HG03342 (cell line): ENCODE data around the gene KRT82.

Experiments
- ATAC-seq: cut with Tn5 transposase; IDR thresholded peaks from one replicate; pipeline ENCODE4 v1.9.1; 2021; ENCODE audit warnings: mild to moderate bottlenecking, moderate library complexity; ENCODE audit not compliant: unreplicated experiment

KRT82 gene

DNA sequence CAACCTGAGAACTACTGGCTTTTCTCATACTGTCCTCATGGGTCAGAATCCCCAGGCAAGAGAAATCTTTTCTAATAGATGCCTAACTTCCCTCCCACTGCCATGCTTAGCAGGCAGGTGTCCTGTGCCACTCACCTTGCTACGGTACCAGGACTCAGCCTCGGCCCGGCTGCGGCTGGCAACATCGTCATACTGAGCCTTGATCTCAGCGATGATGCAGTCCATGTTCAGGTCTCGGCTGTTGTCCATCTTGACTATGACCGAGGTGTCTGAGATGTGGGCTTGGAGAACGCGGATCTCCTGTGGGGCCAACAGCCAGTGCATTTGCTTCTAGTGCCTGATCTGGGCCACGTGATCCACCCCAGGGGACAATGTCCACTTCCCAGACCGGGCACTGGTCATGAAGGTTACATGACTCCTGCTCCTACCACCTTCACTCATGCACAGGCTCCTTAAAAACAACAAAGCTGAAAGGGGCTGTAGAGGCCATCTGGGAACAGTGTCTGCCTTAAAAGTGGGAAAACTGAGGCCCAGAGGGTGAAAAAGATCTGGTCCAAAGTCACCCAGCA lies 42.9 kb downstream of the KRT82 start:
- no peak for ATAC-seq

DNA sequence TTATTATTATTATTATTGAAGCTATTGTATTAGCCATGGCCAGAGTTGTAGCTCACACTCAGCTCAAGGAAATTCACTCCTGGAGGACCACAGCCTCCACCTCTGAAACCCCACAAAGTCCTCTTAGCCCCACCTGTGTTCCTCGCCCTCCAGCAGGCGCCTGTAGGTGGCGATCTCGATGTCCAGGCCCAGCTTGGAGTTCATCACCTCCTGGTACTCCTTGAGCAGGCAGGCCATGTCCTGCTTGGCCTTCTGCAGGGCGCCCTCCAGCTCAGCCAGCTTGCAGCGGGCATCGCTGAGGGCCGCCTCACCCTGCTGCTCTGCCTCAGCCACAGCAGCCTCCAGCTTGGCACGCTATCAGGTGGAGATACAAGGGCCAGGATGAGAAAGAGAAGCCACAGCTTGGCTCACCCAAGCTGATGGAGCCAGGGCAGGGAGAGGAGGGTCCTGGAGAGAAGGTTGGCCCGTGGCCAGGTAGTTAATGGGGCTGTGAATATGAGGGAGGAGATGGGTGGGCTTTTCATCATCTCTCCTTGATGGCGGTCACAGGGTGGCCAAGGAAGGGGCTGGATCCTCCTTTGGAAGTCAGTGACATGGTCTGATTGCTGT lies 43.9 kb downstream of the KRT82 start:
- no peak for ATAC-seq

DNA sequence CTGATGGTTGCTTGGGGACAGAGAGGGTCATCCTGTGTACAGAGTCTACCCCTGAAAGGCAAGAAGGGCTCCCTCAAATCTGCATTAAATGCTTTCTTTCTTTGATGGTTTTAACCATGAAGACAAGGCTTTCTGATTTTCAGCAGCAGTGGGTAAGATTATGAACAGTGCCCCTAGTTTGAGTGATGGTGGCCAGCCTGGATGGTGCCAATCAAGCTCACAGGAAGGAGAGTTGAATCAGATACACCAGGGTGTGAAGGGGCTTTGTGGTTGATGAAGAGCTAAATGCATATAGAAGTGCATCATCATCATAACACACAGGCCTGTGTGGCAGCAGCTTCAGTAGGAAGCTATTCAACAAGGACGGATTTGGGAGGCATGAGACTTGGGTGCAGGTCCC lies 44.6 kb downstream of the KRT82 start:
- no peak for ATAC-seq

DNA sequence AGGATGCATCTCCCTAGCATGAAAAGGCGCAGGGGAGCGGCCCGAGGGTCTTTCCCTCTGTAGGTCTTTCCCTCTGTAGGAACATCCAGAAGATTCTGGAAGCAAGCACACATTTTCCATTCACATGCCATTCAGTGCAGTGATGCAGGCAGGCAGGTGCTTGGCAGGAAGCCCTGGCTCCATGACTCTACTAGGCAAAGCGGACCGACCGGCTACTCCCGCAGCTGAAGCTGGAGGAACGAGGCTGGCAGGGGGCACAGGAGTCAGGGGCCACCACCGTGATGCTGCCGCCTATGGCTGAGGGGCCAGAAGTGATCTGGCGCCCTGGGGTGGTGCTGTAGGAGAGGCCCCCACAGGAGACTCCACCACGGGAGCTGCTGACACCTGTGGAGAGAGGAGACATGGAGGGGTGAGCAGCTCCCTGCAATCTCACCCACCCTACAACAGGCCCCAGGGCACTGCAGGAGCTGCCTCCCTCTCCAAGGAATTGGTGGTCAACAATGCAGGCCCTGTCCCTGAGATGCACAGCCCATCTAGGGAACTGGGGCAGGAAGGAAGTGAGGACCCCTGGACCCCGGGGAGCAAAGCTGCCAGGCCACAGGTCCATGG lies 45.4 kb downstream of the KRT82 start:
- ATAC-seq, result no peak

DNA sequence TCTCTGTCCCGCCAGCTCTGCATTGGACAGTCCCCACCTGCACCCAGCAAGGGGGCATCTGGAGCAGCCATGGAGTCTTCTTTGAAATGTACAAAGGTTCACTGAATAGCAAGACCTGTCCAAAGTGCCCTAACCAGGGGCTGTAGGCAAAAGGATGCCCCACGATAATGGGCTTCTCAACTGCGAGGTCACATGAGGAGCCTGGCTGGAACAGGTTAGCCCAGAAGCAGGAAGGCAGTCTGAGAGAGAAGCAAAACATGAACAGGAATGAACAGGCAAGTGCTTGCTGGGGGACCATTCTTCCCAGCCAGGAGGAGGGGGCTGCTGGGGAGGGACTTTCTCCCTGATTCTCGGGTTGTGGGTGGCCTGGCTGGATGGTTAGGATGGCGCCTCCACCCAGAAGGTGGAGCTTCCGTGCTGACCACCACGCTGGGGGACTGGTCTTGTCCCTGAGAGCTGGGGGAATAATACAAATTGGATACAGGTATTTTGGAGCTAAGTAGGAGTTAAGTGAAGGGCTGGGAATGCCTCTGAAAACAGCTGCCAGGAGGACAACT lies 46.0 kb downstream of the KRT82 start:
- ATAC-seq, result no peak

DNA sequence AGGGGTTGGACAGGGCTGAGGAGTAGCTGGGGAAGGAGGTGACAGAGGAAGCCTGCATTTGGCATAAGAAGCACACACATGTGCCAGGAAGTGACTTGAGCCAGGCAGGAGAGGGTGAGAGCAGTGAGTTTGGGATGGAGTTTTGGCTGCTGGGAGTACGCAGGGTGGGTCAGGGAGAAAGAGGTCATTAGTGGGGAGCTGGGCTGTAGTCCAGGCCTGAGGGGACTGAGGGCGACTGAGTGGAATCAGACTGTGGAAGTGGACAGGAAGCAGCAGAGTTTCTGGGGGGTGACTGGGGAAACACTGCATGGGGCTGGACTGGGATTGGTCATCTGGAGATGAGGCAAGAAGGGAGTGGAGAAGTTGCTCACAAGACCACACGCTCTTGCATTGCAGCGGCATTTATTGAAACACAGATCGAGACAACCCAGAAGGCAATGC lies 46.5 kb downstream of the KRT82 start:
- ATAC-seq, result no peak

DNA sequence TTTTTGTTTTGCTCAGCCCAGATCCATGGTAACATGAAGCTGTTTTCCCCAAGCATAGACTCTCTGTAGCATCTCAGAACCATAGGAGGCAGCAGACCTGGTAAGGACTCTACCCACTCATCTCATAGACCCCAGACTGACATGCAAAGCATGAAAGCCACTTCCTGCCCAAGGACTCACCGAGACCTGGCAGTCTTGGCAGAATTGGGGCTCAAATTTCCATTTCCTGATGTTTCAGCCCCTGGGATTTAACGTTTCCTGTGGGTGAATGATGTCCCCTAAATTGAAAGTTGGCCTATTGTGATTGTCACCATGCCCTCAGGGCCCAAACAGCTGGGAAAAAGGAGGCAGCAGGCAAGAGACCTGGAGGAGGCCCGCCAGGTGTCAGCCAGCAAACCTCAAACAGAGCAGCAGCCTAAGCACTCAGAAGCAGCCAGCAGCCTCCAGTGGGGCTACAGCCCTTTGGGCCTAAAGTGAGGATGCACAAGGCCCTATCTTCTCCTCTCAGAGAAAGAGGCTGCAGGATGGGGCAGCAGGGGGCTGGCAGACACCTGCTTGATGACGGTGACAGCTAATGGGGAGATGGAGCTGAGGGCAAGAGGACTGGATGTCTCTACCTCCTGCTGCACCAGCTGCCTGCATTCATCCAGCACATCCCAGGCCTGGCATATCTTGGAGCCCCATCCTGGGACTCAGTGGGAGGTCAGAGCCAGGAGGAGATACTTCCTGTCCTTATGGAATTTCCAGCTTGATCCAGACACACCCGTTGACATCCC lies 47.4 kb downstream of the KRT82 start:
- peak; percentile 97 for ATAC-seq

DNA sequence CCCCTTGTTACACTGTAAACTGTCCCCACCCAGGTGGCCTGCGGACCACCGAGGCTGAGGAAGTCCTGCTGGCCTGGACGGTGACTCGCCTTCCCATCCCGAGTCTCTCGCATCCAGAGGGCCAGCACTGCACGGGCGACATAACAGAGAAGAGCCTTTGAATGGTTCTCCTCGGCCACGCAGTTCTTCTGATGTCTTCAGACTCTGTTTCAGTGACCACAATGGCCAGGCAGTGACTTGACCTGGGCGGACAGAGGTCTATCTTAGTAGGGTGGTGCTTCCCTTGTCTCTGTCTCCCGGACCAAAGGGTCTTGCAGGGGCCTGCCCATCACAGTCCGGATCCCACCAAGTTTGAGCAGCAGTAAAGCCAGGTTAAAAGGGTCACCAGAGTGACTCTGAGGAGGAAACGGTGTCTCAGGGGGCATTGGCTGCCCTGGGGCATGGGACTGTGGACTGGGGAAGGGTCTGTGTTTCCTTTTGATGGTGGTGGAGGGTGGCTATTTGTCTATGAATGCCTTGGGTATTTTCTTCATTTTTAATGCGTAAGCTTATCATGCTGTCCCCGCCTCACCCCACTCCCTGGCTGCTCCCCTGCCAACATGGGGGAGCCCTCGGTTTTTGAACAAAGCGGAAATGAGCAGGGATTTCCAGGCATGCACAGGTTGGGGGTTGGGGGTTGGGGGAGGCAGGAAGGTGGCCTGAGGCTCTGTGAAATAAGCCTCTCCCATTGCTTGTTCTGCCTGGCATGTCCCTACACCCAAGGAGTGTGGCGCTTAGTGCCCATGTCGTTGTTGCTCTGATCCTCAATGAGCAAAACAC lies 49.2 kb downstream of the KRT82 start:
- no peak for ATAC-seq

DNA sequence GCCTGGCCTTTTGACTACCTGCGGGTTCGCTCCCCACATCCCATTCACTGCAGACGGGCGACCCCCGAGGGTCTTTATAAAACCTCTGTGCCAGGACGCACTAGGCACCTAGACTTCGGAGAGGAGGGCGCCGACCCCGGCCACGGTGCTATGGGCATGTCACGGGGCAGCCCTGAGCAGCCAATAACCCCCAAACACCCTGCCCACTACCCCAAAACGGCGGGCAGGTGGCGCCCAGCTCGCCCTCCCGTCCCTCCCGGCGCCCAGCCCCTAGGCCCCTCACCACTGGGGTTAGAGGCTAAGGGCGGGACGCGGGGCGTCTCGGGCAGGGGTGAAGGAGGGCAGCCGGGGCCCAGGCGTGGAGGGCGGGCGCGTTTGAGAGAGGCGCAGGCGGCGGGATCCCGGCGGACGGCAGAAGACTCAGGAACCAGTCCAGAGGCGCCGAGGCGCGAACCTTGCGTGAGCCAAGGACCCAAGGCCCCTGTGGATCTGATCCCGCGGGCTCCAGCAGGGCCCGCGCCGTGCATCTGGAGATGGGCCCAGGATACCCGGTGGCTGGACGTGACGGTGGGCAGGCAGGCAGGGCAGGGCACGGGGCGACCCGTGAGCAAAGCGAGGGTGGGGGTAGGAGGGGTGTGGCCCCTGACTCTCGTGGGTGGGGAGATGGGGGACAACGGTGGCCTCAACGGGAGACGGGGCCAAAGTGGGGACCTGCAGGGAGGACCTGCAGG lies 49.9 kb downstream of the KRT82 start:
- no peak for ATAC-seq

DNA sequence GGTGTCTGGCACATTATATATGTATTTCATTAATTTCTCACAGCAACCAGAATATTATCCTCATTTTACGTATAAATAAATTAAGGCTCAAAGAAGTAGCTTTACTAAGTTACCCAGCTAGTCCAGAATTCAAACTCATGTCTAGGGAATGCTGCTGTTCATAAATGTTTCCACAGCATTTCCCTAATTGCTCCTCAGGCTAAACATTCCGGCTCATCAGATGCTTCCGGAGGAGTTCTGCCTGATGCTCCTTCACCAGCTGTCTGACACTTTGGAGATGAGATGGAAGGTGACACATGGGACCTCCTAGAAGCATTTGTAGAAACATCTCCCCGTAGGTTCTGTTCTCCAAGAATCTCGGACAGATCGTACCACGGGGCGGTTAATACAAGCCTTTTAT lies 51.0 kb downstream of the KRT82 start:
- no peak for ATAC-seq

DNA sequence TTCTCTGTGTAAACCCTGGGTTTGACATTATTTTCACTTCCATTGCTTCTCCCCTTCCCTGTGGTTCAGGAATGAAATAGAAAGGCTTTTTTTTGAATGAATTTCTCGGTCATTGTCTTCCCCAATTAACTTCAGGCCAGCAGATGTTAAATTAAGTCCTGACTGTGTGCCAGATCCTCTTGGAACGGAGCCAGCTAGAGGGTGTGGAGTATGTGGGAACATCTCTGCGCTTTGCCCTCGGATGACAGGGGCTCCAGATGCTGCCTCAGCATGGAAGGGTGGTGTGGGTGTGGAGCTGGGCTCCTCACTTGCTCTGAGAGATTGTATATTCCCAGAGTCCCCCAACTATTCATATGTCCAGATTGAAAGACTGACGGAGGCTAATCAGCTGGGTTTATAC lies 51.9 kb downstream of the KRT82 start:
- ATAC-seq, result no peak

DNA sequence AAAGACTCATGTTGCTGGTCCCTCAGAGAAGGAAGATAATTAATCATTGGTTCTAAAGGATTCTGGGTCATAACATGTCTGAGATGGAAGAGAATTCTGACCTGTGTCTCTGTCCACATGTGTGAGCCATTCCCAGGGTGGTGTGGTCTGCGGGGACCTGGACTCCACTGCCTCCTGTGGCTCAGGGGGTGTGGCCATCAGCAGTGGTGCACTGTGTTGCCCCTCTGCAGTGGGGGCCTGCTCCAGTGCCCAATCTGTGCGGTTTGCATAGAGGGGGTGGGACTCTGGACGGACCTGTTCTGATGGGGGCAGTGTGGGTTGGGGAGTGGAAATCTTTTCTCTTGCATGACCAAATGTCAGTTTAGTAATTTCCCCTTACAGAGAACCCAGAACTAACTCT lies 52.4 kb downstream of the KRT82 start:
- ATAC-seq, result no peak

DNA sequence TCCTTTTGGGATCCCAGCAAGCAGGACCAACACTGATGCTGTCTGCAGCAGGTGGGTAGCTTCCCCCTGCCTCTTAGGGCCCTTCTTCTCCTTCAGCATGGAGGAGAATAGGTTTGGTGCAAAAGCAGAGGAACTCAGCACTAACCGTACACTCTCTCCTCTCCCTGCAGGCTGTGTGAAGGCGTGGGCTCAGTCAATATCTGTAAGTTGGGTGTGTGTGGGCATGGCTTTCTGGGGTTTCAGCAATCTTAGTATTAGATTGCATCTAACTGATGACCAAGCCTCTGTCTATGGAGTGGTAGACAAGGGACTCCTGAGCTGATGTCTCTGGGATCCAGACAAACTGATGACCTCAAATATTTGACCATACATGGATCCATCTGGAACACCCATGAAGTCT lies 53.2 kb downstream of the KRT82 start:
- no peak for ATAC-seq

DNA sequence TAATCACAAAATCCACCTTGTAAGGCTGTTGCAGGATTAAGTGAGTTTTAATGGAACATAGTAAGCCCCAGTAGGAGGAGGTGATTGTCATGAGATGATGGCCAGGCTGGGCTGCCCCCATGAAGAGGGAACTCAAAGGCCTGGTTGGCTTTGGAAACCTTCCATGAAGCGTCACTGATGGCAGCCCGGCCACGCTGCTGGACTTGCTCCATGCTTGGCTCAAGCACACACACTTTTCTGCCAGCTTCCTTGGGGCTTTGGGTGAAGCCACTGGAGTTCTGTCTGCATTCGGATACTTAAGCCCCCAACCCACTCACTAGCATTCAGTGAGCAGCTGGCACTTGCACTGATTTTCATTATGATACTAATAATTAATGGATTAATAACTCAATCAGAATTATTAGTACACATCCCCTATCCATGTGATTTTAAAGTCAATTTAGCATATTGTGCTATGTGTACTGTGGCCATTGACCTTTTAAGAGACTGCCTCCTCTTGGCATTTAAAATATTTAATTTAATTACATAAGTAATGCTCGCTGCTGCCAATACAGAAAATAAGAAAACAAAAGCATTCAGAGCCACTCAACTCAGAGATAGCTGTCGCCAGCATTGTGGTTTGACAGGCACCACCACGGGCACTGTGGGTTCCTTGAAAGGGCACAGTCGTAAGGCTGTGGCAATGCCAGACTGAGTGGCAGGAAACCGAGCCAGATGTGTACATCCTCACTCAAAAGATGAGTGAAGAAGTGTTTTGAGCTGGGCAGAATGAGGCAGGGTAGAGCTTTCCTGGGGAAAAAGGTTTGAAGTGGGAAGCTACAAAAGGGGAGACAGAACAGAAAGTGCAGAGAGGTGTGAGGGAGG lies 54.7 kb downstream of the KRT82 start:
- no peak for ATAC-seq

DNA sequence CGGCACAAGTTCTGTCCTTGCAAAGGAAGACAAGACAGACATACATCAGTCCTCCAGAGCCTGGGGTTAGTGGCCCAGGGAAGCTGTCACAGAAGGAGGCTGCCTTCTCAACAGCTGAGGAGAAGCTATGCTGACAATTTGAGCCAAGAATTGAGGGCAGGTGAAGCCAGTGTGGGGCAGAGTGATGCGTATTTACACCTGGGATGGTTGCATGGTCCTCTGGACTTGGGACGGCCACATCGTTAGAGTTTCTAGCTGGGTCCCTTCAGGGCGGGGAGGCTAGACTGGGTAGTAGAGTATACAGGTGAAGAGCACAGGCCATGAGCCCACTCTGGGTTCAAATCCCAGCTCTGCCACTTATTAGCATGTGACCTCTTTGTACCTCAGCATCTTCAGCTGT lies 55.3 kb downstream of the KRT82 start:
- ATAC-seq, result no peak

DNA sequence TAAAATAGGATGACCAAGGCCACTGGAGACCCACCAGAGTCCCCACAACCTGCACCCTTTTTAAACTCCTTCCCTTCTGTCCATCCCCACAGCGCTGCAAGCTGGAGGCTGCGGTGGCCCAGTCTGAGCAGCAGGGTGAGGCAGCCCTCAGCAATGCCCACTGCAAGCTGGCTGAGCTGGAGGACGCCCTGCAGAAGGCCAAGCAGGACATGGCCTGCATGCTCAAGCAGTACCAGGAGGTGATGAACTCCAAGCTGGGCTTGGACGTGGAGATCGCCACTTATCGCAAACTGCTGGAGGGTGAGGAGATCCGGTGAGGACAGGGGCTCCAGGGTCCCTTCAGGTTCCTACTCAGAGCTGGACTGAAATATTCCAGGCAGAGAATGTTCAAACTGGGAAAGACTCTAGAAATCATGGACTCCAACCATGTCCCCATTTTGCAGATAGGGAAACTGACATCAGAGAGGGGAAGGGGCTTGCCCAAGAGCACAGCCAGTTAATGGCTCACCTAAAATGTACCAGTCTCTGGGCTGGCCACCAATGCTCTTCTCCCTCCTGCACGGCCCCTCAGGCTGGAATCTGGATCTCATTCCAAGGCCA lies 56.0 kb downstream of the KRT82 start:
- ATAC-seq, result no peak

DNA sequence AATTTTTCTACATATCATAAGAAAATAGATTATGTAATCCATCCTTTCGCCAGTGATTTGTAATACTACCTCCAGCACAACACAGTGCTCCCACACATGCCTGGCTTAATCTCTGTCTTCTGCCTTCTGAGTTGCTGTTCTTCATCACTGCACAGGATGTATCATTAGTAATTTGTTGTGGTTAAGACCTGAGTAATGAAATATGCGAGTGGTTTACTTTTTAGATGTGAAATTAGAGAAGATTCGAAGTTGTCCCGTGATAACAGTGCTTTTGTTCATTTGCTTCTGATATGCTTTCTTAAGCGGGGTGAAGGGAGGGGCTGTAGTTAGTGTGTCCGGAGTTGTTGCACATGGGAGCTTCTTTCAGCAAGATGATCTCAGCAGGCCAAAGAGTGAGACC lies 56.9 kb downstream of the KRT82 start:
- no peak for ATAC-seq

DNA sequence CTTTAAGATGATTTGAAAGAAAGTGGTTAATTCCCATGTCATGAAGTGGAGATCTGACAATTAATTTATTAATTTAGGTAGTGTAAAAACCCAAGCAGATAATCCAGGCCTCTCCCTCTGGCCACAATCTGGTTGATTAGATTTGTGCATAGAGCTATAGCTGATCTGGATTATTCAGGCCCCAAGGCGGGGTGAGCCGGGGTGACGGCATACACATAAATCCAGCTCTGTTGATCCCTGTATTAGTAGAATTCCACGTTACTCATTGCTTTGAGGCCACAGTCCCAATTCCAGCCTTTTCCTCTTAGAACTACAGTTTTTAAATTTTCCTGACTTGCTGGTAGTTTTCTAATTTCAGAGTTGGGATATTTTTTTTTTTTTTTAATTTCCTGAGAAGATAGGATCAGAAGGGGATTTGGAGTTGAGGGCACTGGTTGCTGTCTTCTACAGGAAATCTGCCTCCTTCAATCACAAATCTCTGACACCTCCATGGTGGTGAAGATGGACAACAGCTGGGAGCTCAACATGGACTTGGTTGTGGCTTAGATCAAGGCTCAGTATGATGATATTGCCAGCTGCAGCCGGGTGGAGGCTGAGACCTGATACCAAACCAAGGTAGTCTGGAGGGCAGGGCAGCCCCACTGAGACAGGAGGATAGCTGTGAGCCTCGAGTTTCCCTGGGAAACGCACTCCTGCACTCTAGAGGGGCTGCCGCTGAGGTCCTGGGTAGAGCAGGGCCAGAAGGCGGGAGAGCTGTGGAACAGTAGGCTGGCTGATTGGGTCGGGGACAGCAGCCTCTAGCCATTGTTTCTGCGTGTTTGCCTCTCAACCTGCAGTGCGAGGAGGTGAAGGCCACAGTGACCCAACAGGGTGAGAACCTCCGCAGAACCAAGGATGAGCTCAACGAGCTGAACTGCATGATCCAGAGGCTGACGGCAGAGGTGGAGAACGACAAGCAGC lies 58.3 kb downstream of the KRT82 start:
- ATAC-seq, result no peak
